CD4-positive, alpha-beta T cell (primary cell): Measurements from ENCODE around the gene BCKDHB. TPM values are rescaled to one million over a fixed set of nuclear protein-coding genes. Genes with fewer than 3 reads are reported as not detected.
"Not testable (repeated sequence)": the region's sequence is repeated elsewhere in the genome, so short reads cannot be mapped to it uniquely, and the experiment has no call there.

Experiments used
- ATAC-seq: fragments of 200-7000 bp; cut with Tn5 transposase; one replicate; pipeline ENCODE4 v1.10.0; 2022; ENCODE audit warnings: mild to moderate bottlenecking; ENCODE audit not compliant: poor library complexity
- CTCF ChIA-PET: fragments of 350-600 bp; sonication (Branson Sonifier 250); formaldehyde crosslinking; loops from one replicate; lab custom pipeline; 2021; ENCODE audit warnings: antibody characterized with exemption, inconsistent platforms; lab: Charles Lee
- POLR2A ChIA-PET: fragments of 350-600 bp; sonication (Branson Sonifier 250); formaldehyde crosslinking; loops from one replicate; lab custom pipeline; 2021; ENCODE audit warnings: antibody characterized with exemption, inconsistent platforms; lab: Charles Lee
- DNase-seq, 14 experiments: peaks; one replicate each; pipeline ENCODE4 v3.0.0-alpha.2; 2013 to 2020; ENCODE audit warnings: mixed read lengths in 2 of 14
- H3K27ac ChIP-seq, 2 donors: one replicate each; pipeline versions ENCODE4 v1.5.1 to v1.7.0; 2013; ENCODE audit warnings: low read length in 2 of 2, low read depth in 1 of 2, mild to moderate bottlenecking in 1 of 2
- H3K27me3 ChIP-seq, 2 experiments: 1 replicate in 1 of 2; 2 replicates in 1 of 2; pipeline versions ENCODE4 v1.6.1 to v1.7.0; 2013; ENCODE audit warnings: low read length in 2 of 2, control low read depth in 1 of 2, mild to moderate bottlenecking in 1 of 2, moderate library complexity in 1 of 2; ENCODE audit not compliant: insufficient read depth in 2 of 2, control insufficient read depth in 1 of 2
- H3K36me3 ChIP-seq: one replicate; pipeline ENCODE4 v1.6.1; 2013; ENCODE audit warnings: low read length, control low read depth; ENCODE audit not compliant: insufficient read depth
- H3K4me1 ChIP-seq: one replicate; pipeline ENCODE4 v1.6.1; 2013; ENCODE audit warnings: low read length, control low read depth; ENCODE audit not compliant: insufficient read depth
- H3K4me3 ChIP-seq: one replicate; pipeline ENCODE4 v1.5.1; 2013; ENCODE audit warnings: mild to moderate bottlenecking, low read length, moderate library complexity
- H3K9me3 ChIP-seq, 2 experiments: 1 replicate in 1 of 2; 2 replicates in 1 of 2; pipeline versions ENCODE4 v1.6.1 to v1.7.0; 2013; ENCODE audit warnings: low read length in 2 of 2, mild to moderate bottlenecking in 2 of 2, control low read depth in 1 of 2, moderate library complexity in 1 of 2; ENCODE audit not compliant: control insufficient read depth in 1 of 2, insufficient read depth in 1 of 2
- H3K27ac Mint-ChIP-seq: one replicate; pipeline ENCODE4 v1.8.0; 2020; ENCODE audit warnings: mixed read lengths
- H3K27me3 Mint-ChIP-seq: one replicate; pipeline ENCODE4 v1.8.0; 2021; ENCODE audit warnings: mixed read lengths
- H3K36me3 Mint-ChIP-seq: one replicate; pipeline ENCODE4 v1.8.0; 2021; ENCODE audit warnings: low read depth, mixed read lengths
- H3K4me1 Mint-ChIP-seq: one replicate; pipeline ENCODE4 v1.8.0; 2021; ENCODE audit warnings: low read depth, mixed read lengths
- H3K4me3 Mint-ChIP-seq: one replicate; pipeline ENCODE4 v1.8.0; 2020; ENCODE audit warnings: mild to moderate bottlenecking, mixed read lengths
- H3K9me3 Mint-ChIP-seq: one replicate; pipeline ENCODE4 v1.8.0; 2020; ENCODE audit warnings: mixed read lengths
- intact Hi-C, 2 experiments: fragments of 100-400 bp; cut with DNase I in 1 of 2; cut with micrococcal nuclease in 1 of 2; formaldehyde crosslinking; loops; one replicate each; pipeline versions ENCODE4 v1.15.1 to v1.9.0; 2023 to 2025; cut with DNase I, micrococcal nuclease
- total RNA-seq, 174 experiments: library from RNA in 2 of 174; stranded (reverse) in 2 of 174; gene quantifications; one replicate each; pipeline ENCODE4 v1.2.3 and lab custom pipeline; 2021 to 2026
- TF ChIP-seq, protein P1 (sequence below): fragments of 200-600 bp; IDR thresholded peaks from one replicate; pipeline ENCODE4 v1.8.0; 2022; ENCODE audit warnings: antibody characterized with exemption, mild to moderate bottlenecking

Gene BCKDHB
- total RNA-seq, 2 experiments from 2014 or later = 7.8 to 8.1 TPM

DNA sequence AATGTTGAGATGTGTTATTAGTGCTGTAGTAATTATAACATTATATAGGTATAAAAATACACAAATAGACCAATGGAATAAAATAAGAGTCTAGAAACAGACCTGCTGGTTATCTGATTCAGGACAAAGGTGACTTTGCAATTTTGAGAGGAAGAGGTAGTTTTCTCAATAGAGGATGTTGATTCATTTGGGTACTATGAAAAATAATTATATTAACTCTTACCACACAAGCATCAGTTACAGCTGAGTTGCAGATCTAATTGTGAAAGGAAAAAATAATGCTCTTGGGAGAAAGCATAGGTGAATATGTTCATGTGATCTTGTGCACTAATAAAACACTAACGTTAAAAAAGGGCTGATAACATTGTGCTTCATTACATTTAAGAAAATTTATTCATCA is 103.0 kb downstream of the BCKDHB start:
- Mint-ChIP-seq H3K36me3 (peaks cover 19% of the 10 kb centered on the region), H3K27ac (no peak overlapping the region), H3K27me3 (no peaks in the 10 kb centered on the region), H3K9me3 (no peaks in the 10 kb centered on the region), H3K4me3 (no peak overlapping the region), H3K4me1 (no peaks in the 10 kb centered on the region)
- no peaks in the 10 kb centered on the region for H3K9me3 ChIP-seq
- H3K4me1 ChIP-seq = no peaks in the 10 kb centered on the region
- peaks cover 6% of the 10 kb centered on the region for H3K36me3 ChIP-seq
- intact Hi-C loops = no loop called here
- no peaks in the 10 kb centered on the region for H3K27me3 ChIP-seq
- ChIA-PET CTCF (no interaction called here), POLR2A (no interaction called here)
- ATAC-seq = no peak
- H3K4me3 ChIP-seq = no peak overlapping the region
- no peak overlapping the region for H3K27ac ChIP-seq
- DNase-seq = no peak
- TF ChIP-seq, protein P1, sequence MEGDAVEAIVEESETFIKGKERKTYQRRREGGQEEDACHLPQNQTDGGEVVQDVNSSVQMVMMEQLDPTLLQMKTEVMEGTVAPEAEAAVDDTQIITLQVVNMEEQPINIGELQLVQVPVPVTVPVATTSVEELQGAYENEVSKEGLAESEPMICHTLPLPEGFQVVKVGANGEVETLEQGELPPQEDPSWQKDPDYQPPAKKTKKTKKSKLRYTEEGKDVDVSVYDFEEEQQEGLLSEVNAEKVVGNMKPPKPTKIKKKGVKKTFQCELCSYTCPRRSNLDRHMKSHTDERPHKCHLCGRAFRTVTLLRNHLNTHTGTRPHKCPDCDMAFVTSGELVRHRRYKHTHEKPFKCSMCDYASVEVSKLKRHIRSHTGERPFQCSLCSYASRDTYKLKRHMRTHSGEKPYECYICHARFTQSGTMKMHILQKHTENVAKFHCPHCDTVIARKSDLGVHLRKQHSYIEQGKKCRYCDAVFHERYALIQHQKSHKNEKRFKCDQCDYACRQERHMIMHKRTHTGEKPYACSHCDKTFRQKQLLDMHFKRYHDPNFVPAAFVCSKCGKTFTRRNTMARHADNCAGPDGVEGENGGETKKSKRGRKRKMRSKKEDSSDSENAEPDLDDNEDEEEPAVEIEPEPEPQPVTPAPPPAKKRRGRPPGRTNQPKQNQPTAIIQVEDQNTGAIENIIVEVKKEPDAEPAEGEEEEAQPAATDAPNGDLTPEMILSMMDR = no peak

DNA sequence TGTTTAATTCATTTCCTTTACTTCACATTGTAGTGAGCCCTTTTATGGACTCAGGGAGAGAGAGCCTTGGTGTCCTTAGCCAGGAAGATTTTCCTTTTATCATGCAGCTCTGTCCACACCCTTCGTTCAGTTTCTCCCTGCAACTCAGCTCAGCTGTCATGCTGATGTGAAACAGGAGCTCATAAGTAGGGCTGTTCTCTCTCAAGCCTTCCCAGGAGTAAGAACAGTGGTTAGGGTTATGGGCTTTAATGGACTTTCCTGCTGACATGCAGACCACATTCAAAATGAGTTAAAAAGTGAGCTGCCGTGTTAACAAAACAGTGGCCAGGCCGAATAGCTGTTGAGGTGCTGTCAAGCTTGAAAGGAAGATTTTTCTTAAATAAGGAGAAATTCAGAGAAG is 104.1 kb downstream of the BCKDHB start:
- Histone ChIP-seq H3K4me1 (no peaks in the 10 kb centered on the region), H3K27ac (no peak overlapping the region), H3K9me3 (no peaks in the 10 kb centered on the region), H3K27me3 (no peaks in the 10 kb centered on the region), H3K4me3 (no peak overlapping the region), H3K36me3 (no peaks in the 10 kb centered on the region)
- peaks cover 8% of the 10 kb centered on the region for H3K36me3 Mint-ChIP-seq
- no peaks in the 10 kb centered on the region for H3K9me3 Mint-ChIP-seq
- no peak overlapping the region for H3K27ac Mint-ChIP-seq
- DNase-seq (no peak), ATAC-seq (no peak)
- CTCF ChIA-PET = no interaction called here
- H3K27me3 Mint-ChIP-seq = no peaks in the 10 kb centered on the region
- H3K4me1 Mint-ChIP-seq = no peaks in the 10 kb centered on the region
- H3K4me3 Mint-ChIP-seq = no peak overlapping the region
- intact Hi-C loops = loop anchor here in 1 of 2 experiments (5.0 kb wide), 1 partner anchor 1542 kb away; the partner anchor contains the start of gene TENT5A
- POLR2A ChIA-PET = no interaction called here
- TF ChIP-seq, protein P1 = no peak

DNA sequence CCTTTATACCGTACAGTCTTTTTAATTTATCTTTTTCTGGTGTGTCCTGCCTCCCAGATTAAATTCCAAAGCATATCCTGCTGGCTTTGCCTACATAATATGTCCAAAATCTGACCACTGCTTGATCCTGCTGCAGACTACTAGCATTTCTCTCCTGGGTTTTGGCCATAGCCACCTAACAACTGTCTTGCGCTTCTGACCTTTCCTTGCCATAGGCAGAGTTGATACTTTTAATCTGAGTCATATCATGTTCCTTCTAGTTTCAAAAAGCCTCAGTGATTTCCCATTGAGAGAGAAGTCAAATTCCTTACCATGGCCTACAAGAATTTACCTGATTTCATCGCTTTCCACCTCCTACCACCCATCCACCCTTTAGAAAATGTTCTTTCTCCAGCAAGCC is 104.8 kb downstream of the BCKDHB start:
- DNase-seq (no peak), ATAC-seq (no peak)
- H3K36me3 Mint-ChIP-seq = peaks cover 4% of the 10 kb centered on the region
- H3K4me1 Mint-ChIP-seq = no peaks in the 10 kb centered on the region
- Histone ChIP-seq H3K4me3 (no peak overlapping the region), H3K27ac (no peak overlapping the region), H3K4me1 (no peaks in the 10 kb centered on the region), H3K36me3 (no peaks in the 10 kb centered on the region), H3K9me3 (no peaks in the 10 kb centered on the region), H3K27me3 (no peaks in the 10 kb centered on the region)
- POLR2A ChIA-PET = no interaction called here
- intact Hi-C loops = loop anchor here in 1 of 2 experiments (5.0 kb wide), 1 partner anchor 1541 kb away; the partner anchor contains the start of gene TENT5A
- H3K27me3 Mint-ChIP-seq = no peaks in the 10 kb centered on the region
- H3K27ac Mint-ChIP-seq = no peak overlapping the region
- TF ChIP-seq, protein P1 = no peak
- CTCF ChIA-PET = no interaction called here
- no peak overlapping the region for H3K4me3 Mint-ChIP-seq
- H3K9me3 Mint-ChIP-seq = no peaks in the 10 kb centered on the region

DNA sequence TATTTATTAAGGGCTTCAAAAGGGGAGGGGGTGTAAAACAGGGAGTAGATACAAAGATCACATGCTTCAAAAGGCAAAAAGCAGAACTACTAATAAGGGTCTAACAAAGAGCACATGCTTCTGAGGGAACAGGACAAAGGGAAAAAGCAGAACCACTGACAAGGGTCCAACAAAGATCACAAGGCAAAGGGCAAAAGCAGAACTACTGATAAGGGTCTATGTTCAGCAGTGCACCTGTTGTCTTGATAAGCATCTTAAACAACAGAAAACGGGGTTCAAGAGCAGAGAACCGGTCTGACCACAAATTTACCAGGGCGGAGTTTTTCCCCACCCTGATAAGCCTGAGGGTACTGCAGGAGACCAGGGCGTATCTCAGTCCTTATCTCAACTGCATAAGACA is 105.4 kb downstream of the BCKDHB start:
- not testable (repeated sequence) for H3K27ac Mint-ChIP-seq

More for the DNA sequence above, 105.4 kb downstream of the BCKDHB start:
- H3K27ac ChIP-seq, H3K36me3 Mint-ChIP-seq, CTCF ChIA-PET, DNase-seq, H3K9me3 ChIP-seq, H3K27me3 ChIP-seq, H3K9me3 Mint-ChIP-seq, H3K27me3 Mint-ChIP-seq, ATAC-seq, H3K4me3 ChIP-seq, H3K36me3 ChIP-seq, H3K4me1 ChIP-seq, H3K4me3 Mint-ChIP-seq, H3K4me1 Mint-ChIP-seq, POLR2A ChIA-PET: not testable (repeated sequence)
- intact Hi-C loops = loop anchor here in 1 of 2 experiments (5.0 kb wide), 1 partner anchor 1540 kb away; the partner anchor contains the start of gene TENT5A
